GM19351 (cell line): ENCODE measurements around the gene SUSD1.

ENCODE experiments used
- ATAC-seq: cut with Tn5 transposase; IDR thresholded peaks from one replicate; pipeline ENCODE4 v1.9.1; 2021; ENCODE audit warnings: mild to moderate bottlenecking, moderate library complexity; ENCODE audit not compliant: unreplicated experiment

SUSD1 gene

GRCh38 chr9:112020680-112021596, 154.2 kb downstream of the SUSD1 start:
- ATAC-seq, result peak; percentile 64

- no peak for ATAC-seq
Observed at GRCh38 chr9:112017878-112018277, 157.2 kb downstream of the SUSD1 start.

- no peak for ATAC-seq
Observed at GRCh38 chr9:112015736-112016135, 159.4 kb downstream of the SUSD1 start.

- ATAC-seq, result peak; percentile 37
Observed at GRCh38 chr9:112015149-112015548, 159.9 kb downstream of the SUSD1 start.

- no peak for ATAC-seq
Observed at GRCh38 chr9:112013266-112013665, 161.8 kb downstream of the SUSD1 start.

- ATAC-seq, result peak; percentile 83
Observed at GRCh38 chr9:112012026-112012902, 162.8 kb downstream of the SUSD1 start.

- no peak for ATAC-seq
Observed at GRCh38 chr9:112011051-112011620, 164.0 kb downstream of the SUSD1 start.

GRCh38 chr9:112010537-112010936, 164.6 kb downstream of the SUSD1 start:
- ATAC-seq, result no peak

- ATAC-seq, result no peak
Observed at GRCh38 chr9:112009656-112010055, 165.4 kb downstream of the SUSD1 start.

- no peak for ATAC-seq
Observed at GRCh38 chr9:112007575-112008240, 167.4 kb downstream of the SUSD1 start.

GRCh38 chr9:112006361-112007020, 168.6 kb downstream of the SUSD1 start:
- ATAC-seq, result no peak

- ATAC-seq, result no peak
Observed at GRCh38 chr9:112005939-112006338, 169.2 kb downstream of the SUSD1 start.

GRCh38 chr9:112003538-112003937, 171.6 kb downstream of the SUSD1 start:
- ATAC-seq, result no peak

GRCh38 chr9:112002847-112003457, 172.1 kb downstream of the SUSD1 start:
- no peak for ATAC-seq

GRCh38 chr9:112002131-112002846, 172.8 kb downstream of the SUSD1 start:
- no peak for ATAC-seq

- no peak for ATAC-seq
Observed at GRCh38 chr9:112000743-112001142, 174.4 kb downstream of the SUSD1 start.

GRCh38 chr9:111999319-111999718, 175.8 kb downstream of the SUSD1 start:
- ATAC-seq, result no peak

GRCh38 chr9:111997831-111998230, 177.3 kb downstream of the SUSD1 start:
- no peak for ATAC-seq

- no peak for ATAC-seq
Observed at GRCh38 chr9:111994831-111995458, 180.2 kb downstream of the SUSD1 start.
